Large intestine (tissue), 3 donors: Measurements from ENCODE around the gene MIA. TPM values are rescaled to one million over a fixed set of nuclear protein-coding genes. Genes with fewer than 3 reads are reported as not detected.
"Not testable (repeated sequence)": the region's sequence is repeated elsewhere in the genome, so short reads cannot be mapped to it uniquely, and the experiment has no call there.

Experiments used
- DNase-seq, 2 donors: peaks; one replicate each; pipeline versions ENCODE4 v3.0.0 to v3.0.0-alpha.2; 2013
- H3K27ac ChIP-seq: one replicate; pipeline ENCODE4 v1.5.1; 2013; ENCODE audit warnings: low read length
- H3K27me3 ChIP-seq: 2 replicates; pipeline ENCODE4 v1.6.1; 2013; ENCODE audit warnings: low read length; ENCODE audit not compliant: control insufficient read depth, insufficient read depth
- H3K36me3 ChIP-seq: 2 replicates; pipeline ENCODE4 v1.6.1; 2013; ENCODE audit warnings: low read length; ENCODE audit not compliant: control insufficient read depth, insufficient read depth
- H3K4me1 ChIP-seq: one replicate; pipeline ENCODE4 v1.6.1; 2013; ENCODE audit warnings: low read length; ENCODE audit not compliant: control insufficient read depth, insufficient read depth
- H3K4me3 ChIP-seq: one replicate; pipeline ENCODE4 v1.5.1; 2013; ENCODE audit warnings: low read length
- H3K9me3 ChIP-seq: one replicate; pipeline ENCODE4 v1.6.1; 2013; ENCODE audit warnings: mild to moderate bottlenecking, low read depth, low read length, moderate library complexity; ENCODE audit not compliant: control insufficient read depth
- WGBS: methylation state at CpG from one replicate; pipeline ENCODE4 v1.1.5; 2013; ENCODE audit warnings: low lambda C conversion rate; ENCODE audit not compliant: insufficient coverage; 5-methylcytosine and 5-hydroxymethylcytosine counted together
- polyA plus RNA-seq: library from polyadenylated mRNA; unstranded; fragments of 120-200 nt; gene quantifications from one replicate; pipeline ENCODE4 v1.2.1, GENCODE V29; 2013

Gene MIA
- polyA plus RNA-seq, 1 donor: 6.2 TPM

DNA sequence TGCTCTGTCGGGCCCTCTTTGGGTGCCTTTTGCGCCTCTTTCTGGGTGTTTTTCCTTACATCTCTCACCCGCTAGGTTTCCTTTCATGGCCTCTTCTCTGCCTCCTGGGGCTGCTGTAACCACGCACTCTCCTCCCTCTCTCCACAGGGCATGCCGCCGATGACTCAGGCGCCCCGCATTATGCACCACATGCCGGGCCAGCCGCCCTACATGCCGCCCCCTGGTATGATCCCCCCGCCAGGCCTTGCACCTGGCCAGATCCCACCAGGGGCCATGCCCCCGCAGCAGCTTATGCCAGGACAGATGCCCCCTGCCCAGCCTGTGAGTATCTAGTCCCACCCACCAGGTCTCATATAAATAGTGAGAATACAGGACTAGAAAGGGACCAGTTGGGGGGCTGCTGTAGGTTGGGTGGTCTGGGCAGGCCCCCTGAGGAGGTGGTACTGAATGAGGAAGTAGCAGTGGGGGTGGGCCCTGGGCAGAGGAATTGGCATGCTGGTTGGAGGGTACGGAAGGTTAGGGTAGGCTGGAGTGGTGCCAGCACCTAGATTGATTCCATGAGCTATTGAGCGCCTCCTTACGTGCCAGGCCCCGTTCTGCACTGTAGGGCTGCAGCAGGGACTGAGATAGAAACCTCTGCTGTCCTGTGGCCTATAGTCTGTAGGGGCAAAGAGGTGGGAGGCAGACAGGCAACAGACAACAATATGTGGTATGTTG, 12.4 kb upstream of the MIA start:
- Histone ChIP-seq H3K4me1 (no peaks in the 10 kb centered on the region), H3K36me3 (peaks cover 80% of the 10 kb centered on the region), H3K27ac (no peak overlapping the region), H3K27me3 (no peaks in the 10 kb centered on the region), H3K4me3 (no peak overlapping the region), H3K9me3 (no peaks in the 10 kb centered on the region)
- no peak for DNase-seq
- 100% methylated on average over 1 of the region's 17 CpGs for WGBS

DNA sequence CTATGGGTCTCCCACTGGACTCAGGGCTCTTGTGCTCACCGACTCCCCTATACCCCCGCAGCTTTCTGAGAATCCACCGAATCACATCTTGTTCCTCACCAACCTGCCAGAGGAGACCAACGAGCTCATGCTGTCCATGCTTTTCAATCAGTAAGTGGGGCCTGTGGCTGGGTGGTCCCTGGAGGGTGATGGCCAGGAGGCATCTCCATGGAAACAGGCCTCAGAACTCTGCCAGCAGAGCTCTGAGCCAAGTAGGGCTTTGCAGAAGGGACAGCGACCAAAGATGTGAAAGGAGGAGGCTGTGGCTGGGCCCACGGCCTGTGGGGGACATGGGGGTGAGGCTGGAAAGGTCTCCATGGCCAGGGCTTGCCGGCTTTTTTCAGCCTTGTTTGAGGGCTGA, 11.8 kb upstream of the MIA start:
- 100% methylated on average over 1 of the region's 7 CpGs for WGBS
- no peaks in the 10 kb centered on the region for H3K27me3 ChIP-seq
- DNase-seq: no peak
- H3K9me3 ChIP-seq: no peaks in the 10 kb centered on the region
- no peak overlapping the region for H3K4me3 ChIP-seq
- H3K4me1 ChIP-seq: no peaks in the 10 kb centered on the region
- H3K36me3 ChIP-seq: peaks cover 75% of the 10 kb centered on the region
- no peak overlapping the region for H3K27ac ChIP-seq

DNA sequence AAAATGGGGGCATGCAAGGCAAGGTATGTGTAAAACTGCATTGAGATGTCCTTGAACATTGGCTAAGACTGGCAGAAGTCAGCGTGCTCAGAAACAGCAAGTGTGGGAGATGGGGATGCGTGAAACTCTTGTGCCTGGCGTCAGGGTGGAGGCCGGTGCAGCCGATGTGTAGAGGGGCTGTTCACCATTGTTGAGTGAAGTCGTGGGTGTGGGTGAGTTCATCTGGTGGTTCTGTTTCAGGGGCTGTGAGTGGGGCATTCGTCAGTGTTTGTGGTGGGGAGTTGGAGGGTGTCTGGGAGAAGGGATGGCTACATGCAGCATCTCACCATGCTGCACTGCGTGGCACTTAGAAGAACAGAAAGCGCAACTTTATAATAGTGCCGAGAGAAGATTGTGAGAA, 11.4 kb upstream of the MIA start:
- 100% methylated on average over 2 of the region's 10 CpGs for WGBS
- no peak for DNase-seq
- Histone ChIP-seq H3K9me3 (no peaks in the 10 kb centered on the region), H3K4me3 (no peak overlapping the region), H3K4me1 (no peaks in the 10 kb centered on the region), H3K36me3 (peaks cover 73% of the 10 kb centered on the region), H3K27ac (no peak overlapping the region), H3K27me3 (no peaks in the 10 kb centered on the region)

DNA sequence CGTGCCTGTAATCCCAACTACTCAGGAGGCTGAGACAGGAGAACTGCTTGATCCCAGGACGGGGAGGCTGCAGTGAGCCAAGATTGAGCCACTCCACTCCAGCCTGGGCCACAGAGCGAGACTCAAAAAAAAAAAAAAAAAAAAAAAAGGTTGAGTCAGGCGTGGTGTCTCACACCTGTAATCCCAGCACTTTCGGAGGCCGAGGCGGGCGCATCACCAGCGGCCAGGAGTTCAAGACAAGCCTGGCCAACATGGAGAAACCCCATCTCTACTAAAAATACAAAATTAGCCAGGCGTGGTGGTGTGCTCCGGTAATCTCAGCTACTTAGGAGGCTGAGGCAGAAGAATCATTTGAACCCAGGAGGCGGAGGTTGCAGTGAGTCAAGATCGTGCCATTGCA, 8.9 kb upstream of the MIA start:
- not testable (repeated sequence) for H3K4me1 ChIP-seq, H3K27me3 ChIP-seq, H3K9me3 ChIP-seq, DNase-seq, H3K27ac ChIP-seq, H3K4me3 ChIP-seq
- no CpG with 5 or more reads among the region's 13 CpGs for WGBS
- H3K36me3 ChIP-seq: peaks cover 51% of the 10 kb centered on the region

DNA sequence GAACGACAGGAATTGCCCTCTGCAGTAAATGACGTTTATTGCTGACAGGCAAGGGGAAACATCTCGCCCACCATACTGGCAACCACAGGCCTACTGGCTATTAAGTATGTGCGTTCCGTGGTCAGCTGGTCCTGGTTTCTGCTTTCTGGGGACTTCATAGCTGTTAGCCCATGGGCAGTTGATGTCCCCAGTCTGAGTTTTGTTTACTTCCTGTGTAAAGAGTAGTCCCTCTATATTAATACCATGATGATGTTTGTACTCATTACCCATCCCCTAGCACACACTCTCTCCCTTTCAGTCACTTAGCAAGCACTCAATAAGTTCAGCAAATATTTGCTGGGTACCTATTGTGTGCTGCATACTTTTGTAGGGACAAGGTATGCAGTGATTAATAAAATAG, 6.5 kb upstream of the MIA start:
- Histone ChIP-seq H3K4me1 (no peaks in the 10 kb centered on the region), H3K27ac (no peak overlapping the region), H3K4me3 (no peak overlapping the region), H3K9me3 (no peaks in the 10 kb centered on the region), H3K27me3 (no peaks in the 10 kb centered on the region), H3K36me3 (peaks cover 26% of the 10 kb centered on the region)
- no CpG with 5 or more reads among the region's 5 CpGs for WGBS
- no peak for DNase-seq

DNA sequence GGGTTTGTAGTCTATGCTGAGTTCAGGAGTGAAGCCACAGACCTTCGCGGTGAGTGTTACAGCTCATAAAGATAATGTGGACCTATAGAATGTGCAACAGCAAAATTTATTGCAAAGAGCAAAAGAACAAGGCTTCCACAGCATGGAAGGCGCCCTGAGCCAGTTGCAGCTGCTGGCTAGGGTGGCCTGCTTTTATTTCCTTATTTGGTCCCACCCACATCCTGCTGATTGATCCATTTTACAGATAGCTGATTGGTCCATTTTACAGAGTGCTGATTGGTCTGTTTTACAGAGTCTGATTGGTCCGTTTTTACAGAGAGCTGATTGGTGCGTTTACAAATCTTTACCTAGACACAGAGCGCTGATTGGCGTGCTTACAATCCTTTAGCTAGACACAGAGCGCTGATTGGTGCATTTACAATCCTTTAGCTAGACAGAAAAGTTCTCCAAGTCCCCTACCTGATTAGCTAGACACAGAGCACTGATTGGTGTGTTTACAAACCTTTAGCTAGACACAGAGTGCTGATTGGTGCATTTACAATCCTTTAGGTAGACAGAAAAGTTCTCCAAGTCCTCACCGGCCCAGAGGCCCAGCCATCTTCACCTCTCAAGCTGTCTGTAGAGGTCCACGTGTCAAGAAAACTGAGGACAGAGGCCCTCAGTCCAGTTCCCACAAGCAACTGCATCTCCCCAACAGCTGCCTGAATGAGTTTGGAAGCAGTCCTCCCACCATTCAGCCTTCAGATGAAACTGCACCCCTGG, 4.0 kb upstream of the MIA start:
- H3K4me1 ChIP-seq, H3K27ac ChIP-seq, H3K27me3 ChIP-seq, H3K36me3 ChIP-seq, H3K4me3 ChIP-seq, H3K9me3 ChIP-seq: not testable (repeated sequence)
- peak in 1 of 2 donors; percentile 32 for DNase-seq
- WGBS: no CpG with 5 or more reads among the region's 10 CpGs

DNA sequence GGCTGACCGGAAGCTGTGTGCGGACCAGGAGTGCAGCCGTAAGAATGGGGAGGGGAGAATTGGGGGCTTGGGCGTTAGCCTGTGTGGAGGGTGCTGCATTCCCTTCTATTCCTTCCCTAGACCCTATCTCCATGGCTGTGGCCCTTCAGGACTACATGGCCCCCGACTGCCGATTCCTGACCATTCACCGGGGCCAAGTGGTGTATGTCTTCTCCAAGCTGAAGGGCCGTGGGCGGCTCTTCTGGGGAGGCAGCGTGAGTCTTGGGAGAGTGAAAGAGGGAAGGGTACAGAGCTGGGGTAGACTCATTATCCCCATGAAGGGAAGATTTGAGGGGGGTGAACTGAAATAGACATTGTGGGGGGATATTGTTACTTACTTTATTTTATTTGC, 306 bp downstream of the MIA start:
- Histone ChIP-seq H3K27ac (no peak overlapping the region), H3K27me3 (no peaks in the 10 kb centered on the region), H3K4me1 (peaks cover 10% of the 10 kb centered on the region), H3K4me3 (no peak overlapping the region), H3K9me3 (no peaks in the 10 kb centered on the region), H3K36me3 (no peaks in the 10 kb centered on the region)
- no CpG with 5 or more reads among the region's 10 CpGs for WGBS
- DNase-seq: no peak

DNA sequence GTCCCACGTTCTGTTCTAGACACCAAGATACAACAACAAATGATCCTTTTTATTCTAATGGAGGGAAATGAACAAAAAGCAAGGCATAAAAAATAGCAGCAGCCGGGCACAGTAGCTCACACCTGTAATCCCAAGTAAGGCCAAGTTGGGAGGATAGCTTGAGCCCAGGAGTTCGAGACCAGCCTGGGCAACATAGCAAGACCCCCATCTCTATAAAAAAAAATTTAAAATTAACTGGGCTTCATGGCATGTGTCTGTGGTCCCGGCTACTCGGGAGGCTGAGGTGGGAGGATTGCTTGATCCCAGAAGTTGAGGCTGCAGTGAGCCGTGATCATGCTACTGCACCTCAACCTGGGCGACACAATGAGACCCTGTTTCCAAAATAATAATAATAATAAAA, 1.0 kb downstream of the MIA start:
- Histone ChIP-seq H3K27me3 (no peaks in the 10 kb centered on the region), H3K9me3 (no peaks in the 10 kb centered on the region), H3K4me3 (no peak overlapping the region), H3K4me1 (peaks cover 10% of the 10 kb centered on the region), H3K36me3 (no peaks in the 10 kb centered on the region), H3K27ac (no peak overlapping the region)
- DNase-seq: no peak
- no CpG with 5 or more reads among the region's 7 CpGs for WGBS

DNA sequence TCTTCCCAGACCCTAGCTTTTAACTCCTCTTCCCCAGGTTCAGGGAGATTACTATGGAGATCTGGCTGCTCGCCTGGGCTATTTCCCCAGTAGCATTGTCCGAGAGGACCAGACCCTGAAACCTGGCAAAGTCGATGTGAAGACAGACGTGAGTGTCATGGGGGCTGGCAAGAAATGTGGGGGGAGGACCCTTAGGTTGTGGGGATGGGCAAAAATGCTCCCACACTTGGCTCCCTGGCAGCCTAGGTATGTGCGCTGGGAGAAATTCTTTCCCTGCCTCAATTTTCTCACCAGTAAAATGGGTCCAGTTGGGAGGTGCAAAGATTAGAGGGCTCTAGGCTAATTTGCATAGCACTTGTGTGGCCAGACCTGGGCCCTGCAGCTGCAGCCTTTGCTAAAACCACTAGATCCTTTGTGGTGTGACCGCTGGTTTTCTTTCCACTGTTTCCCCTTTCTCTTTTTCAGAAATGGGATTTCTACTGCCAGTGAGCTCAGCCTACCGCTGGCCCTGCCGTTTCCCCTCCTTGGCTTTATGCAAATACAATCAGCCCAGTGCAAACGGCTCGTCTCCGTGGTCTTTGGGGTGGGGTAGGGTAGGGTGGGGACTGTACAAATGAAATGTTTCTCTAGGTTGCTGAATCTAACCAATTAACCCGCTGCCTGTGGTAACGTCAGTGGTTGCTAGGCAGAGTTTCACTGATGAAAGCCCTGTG, 1.8 kb downstream of the MIA start:
- Histone ChIP-seq H3K36me3 (peaks cover 2% of the 10 kb centered on the region), H3K4me3 (peak overlapping the region; percentile 74), H3K9me3 (no peaks in the 10 kb centered on the region), H3K4me1 (peaks cover 10% of the 10 kb centered on the region), H3K27ac (peak overlapping the region; percentile 100), H3K27me3 (no peaks in the 10 kb centered on the region)
- 0% methylated on average over 1 of the region's 13 CpGs for WGBS
- DNase-seq: peak; percentile 95

DNA sequence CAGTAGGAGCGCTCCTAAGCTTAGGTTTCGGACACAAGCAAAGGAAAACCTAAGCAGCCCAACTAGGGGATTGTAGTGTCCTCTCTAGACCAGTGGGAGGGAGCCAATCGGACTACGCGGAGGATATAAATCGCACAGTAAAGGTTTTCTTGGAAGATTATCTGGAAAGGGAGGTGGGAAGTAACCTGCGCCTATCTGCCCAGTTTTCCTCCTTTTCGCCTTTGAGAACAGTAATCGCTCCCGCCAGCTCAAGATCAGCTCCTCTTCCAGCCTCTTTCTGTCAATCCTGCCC, 2.3 kb downstream of the MIA start:
- Histone ChIP-seq H3K9me3 (no peaks in the 10 kb centered on the region), H3K27me3 (no peaks in the 10 kb centered on the region), H3K4me1 (peaks cover 10% of the 10 kb centered on the region), H3K36me3 (peaks cover 4% of the 10 kb centered on the region), H3K4me3 (peak overlapping the region; percentile 74), H3K27ac (peak overlapping the region; percentile 100)
- DNase-seq: no peak
- WGBS: no CpG with 5 or more reads among the region's 10 CpGs
